Neural progenitor cell (in vitro differentiated cells): ENCODE data around the gene KCNQ1. TPM values are rescaled to one million over a fixed set of nuclear protein-coding genes. Genes with fewer than 3 reads are reported as not detected.

ENCODE experiments used
- DNase-seq: peaks from one replicate; pipeline ENCODE4 v3.0.0-alpha.2; 2016; ENCODE audit warnings: low spot score
- H2AFZ ChIP-seq: fragments of 200-600 bp; sonication (generic); replicated peaks from 2 replicates; pipeline ENCODE4 v1.6.1; 2016; ENCODE audit warnings: antibody characterized with exemption
- H3F3A ChIP-seq: fragments of 200-600 bp; sonication (generic); 2 replicates; pipeline ENCODE4 v1.6.1; 2016; ENCODE audit warnings: antibody characterized with exemption, low read depth
- H3K27ac ChIP-seq: fragments of 200-600 bp; sonication (generic); 2 replicates; pipeline ENCODE4 v1.5.1; 2016; ENCODE audit warnings: mild to moderate bottlenecking
- H3K27me3 ChIP-seq: fragments of 200-600 bp; sonication (generic); 2 replicates; pipeline ENCODE4 v1.6.1; 2016; ENCODE audit warnings: mild to moderate bottlenecking, moderate library complexity
- H3K36me3 ChIP-seq: fragments of 200-600 bp; sonication (generic); 2 replicates; pipeline ENCODE4 v1.5.1; 2016
- H3K4me1 ChIP-seq: fragments of 200-600 bp; sonication (generic); 2 replicates; pipeline ENCODE4 v1.6.1; 2016; ENCODE audit warnings: mixed run types
- H3K4me2 ChIP-seq: fragments of 200-600 bp; sonication (generic); 2 replicates; pipeline ENCODE4 v1.6.1; 2016
- H3K4me3 ChIP-seq: fragments of 200-600 bp; sonication (generic); 2 replicates; pipeline ENCODE4 v1.5.1; 2016
- H3K79me2 ChIP-seq: fragments of 200-600 bp; sonication (generic); 2 replicates; pipeline ENCODE4 v1.6.1; 2016; ENCODE audit warnings: low read depth
- H3K9ac ChIP-seq: fragments of 200-600 bp; sonication (generic); 2 replicates; pipeline ENCODE4 v1.6.1; 2016
- H3K9me3 ChIP-seq: fragments of 200-600 bp; sonication (generic); 2 replicates; pipeline ENCODE4 v1.5.1; 2016; ENCODE audit warnings: low read depth
- H4K20me1 ChIP-seq: fragments of 200-600 bp; sonication (generic); 2 replicates; pipeline ENCODE4 v1.6.1; 2016; ENCODE audit warnings: low read depth
- H3K27ac Mint-ChIP-seq: 3 replicates; pipeline ENCODE4 v1.8.0; 2021; ENCODE audit warnings: mixed read lengths
- H3K27me3 Mint-ChIP-seq: 2 replicates; pipeline ENCODE4 v1.8.0; 2022; ENCODE audit warnings: low read depth, mild to moderate bottlenecking, inconsistent platforms, moderate library complexity, mixed read lengths; ENCODE audit not compliant: insufficient read depth
- H3K36me3 Mint-ChIP-seq: 3 replicates; pipeline ENCODE4 v1.8.0; 2021; ENCODE audit warnings: mixed read lengths
- H3K4me1 Mint-ChIP-seq: 3 replicates; pipeline ENCODE4 v1.8.0; 2021; ENCODE audit warnings: mixed read lengths
- H3K4me3 Mint-ChIP-seq: 3 replicates; pipeline ENCODE4 v1.8.0; 2021; ENCODE audit warnings: mild to moderate bottlenecking, moderate library complexity, mixed read lengths
- H3K9me3 Mint-ChIP-seq: 3 replicates; pipeline ENCODE4 v1.8.0; 2020; ENCODE audit warnings: mixed read lengths
- EZH2 ChIP-seq: fragments of 200-600 bp; sonication (generic); IDR thresholded peaks from 2 replicates; pipeline ENCODE4 v1.6.1; 2017; ENCODE audit warnings: antibody characterized with exemption, mild to moderate bottlenecking, moderate library complexity
- EZH2phosphoT487 ChIP-seq: fragments of 200-600 bp; sonication (generic); IDR thresholded peaks from 2 replicates; pipeline ENCODE4 v1.6.1; 2017; ENCODE audit warnings: antibody characterized with exemption
- total RNA-seq: library from RNA; depleted of rRNA; stranded (reverse); fragments of >200 nt; gene quantifications from 2 replicates; pipeline ENCODE4 v1.2.3, GENCODE V29; 2015; ENCODE audit warnings: low replicate concordance
- TF ChIP-seq, protein P1 (sequence below): fragments of 200-600 bp; sonication (generic); IDR thresholded peaks from 2 replicates; pipeline ENCODE4 v1.5.1; 2017; ENCODE audit warnings: antibody characterized with exemption, mild to moderate bottlenecking

The KCNQ1 gene
- total RNA-seq, 1 donor from 2014 or later: 0.11 TPM

DNA sequence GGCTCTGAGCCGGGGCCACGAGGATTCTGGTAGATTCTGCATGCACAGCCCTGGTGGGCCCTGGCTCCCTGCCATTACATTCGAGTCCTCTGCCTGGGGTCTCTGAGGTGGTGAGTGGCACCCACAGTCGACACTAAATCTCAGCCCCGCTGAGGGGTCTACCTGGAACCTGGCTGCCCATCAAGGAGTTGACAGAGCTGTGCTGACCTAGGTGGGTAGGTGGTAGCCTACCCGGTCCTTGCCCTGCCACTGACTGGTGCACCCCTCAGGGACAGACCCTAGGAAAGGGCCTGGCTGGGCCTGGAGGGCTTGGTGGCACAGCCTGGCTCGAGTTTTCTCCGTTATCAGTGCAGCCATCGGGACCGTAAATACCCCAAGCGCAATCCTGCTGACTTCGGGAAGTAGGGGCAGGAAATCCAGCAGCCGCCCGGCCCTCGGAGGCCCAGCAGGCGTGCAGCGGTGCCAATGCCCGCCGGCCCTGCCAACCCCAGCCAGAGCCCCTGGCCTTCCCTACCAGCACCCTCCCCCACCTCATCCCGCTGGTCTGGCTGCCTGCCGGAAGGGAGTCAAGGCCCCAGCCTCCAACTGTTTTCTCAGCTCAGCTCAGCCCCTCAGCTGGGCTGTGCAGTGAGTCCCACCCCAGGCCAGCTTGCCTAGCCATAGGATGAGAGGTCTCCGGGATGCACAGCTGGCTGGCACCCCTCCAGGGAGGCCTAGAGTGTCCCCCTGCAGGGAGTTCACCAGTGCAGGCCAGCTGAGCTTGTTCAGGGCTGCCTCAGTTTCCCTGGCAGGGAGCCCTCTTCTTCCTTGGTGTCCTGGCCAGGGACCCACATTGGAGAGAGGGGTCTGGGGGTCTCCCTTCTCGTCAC, 335.4 kb downstream of the KCNQ1 start:
- no peaks in the 10 kb centered on the region for H3K27me3 ChIP-seq
- no peaks in the 10 kb centered on the region for H3K9me3 ChIP-seq
- H3K9ac ChIP-seq: no peak overlapping the region
- no peak overlapping the region for H3K4me2 ChIP-seq
- no peak overlapping the region for H2AFZ ChIP-seq
- H3K4me1 ChIP-seq: peaks cover 4% of the 10 kb centered on the region
- no peak overlapping the region for H3K27ac ChIP-seq
- no peak for DNase-seq
- Mint-ChIP-seq H3K27ac (no peak overlapping the region), H3K9me3 (peaks cover 5% of the 10 kb centered on the region), H3K4me3 (no peak overlapping the region), H3K36me3 (no peaks in the 10 kb centered on the region), H3K27me3 (peaks cover 6% of the 10 kb centered on the region), H3K4me1 (peaks cover 26% of the 10 kb centered on the region)
- H3K79me2 ChIP-seq: no peaks in the 10 kb centered on the region
- no peak overlapping the region for H3K4me3 ChIP-seq
- H4K20me1 ChIP-seq: no peaks in the 10 kb centered on the region
- TF ChIP-seq, protein P1, sequence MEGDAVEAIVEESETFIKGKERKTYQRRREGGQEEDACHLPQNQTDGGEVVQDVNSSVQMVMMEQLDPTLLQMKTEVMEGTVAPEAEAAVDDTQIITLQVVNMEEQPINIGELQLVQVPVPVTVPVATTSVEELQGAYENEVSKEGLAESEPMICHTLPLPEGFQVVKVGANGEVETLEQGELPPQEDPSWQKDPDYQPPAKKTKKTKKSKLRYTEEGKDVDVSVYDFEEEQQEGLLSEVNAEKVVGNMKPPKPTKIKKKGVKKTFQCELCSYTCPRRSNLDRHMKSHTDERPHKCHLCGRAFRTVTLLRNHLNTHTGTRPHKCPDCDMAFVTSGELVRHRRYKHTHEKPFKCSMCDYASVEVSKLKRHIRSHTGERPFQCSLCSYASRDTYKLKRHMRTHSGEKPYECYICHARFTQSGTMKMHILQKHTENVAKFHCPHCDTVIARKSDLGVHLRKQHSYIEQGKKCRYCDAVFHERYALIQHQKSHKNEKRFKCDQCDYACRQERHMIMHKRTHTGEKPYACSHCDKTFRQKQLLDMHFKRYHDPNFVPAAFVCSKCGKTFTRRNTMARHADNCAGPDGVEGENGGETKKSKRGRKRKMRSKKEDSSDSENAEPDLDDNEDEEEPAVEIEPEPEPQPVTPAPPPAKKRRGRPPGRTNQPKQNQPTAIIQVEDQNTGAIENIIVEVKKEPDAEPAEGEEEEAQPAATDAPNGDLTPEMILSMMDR: no peak
- no peak for TF ChIP-seq EZH2phosphoT487
- no peak for TF ChIP-seq EZH2
- no peaks in the 10 kb centered on the region for H3K36me3 ChIP-seq
- no peaks in the 10 kb centered on the region for H3F3A ChIP-seq

DNA sequence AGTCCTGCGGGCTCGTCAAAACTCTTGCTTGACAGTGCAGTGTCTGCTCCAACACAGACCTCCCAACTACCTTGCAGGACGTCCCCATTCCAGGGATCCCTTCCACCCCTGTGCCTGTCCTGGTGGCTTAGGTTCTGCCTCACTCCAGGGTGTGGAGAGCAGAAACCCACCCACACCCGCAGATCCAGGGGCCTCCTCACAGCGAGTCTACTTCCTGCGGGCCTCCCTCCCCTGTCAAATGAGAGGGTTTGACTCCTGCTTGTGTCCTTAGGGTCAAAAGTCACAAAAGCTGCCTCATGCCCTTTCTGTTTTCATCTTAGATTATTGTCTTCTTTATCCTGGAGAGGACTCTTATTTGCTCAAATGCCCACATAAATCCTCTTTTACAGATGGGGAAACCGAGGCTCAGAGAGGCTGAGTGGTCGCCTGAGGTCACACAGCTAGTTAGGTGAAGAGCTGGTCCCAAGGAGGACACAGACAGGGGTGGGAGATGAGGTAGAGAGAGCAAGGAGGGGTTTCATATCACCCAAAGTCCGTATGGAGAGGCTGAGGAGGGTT, 336.1 kb downstream of the KCNQ1 start:
- Mint-ChIP-seq H3K9me3 (peaks cover 6% of the 10 kb centered on the region), H3K4me1 (peaks cover 26% of the 10 kb centered on the region), H3K4me3 (no peak overlapping the region), H3K27me3 (peaks cover 6% of the 10 kb centered on the region), H3K36me3 (no peaks in the 10 kb centered on the region), H3K27ac (no peak overlapping the region)
- Histone ChIP-seq H3K4me1 (peaks cover 4% of the 10 kb centered on the region), H3K27me3 (no peaks in the 10 kb centered on the region), H3K36me3 (no peaks in the 10 kb centered on the region), H2AFZ (no peak overlapping the region), H3K9ac (no peak overlapping the region), H3K79me2 (no peaks in the 10 kb centered on the region), H3K4me3 (no peak overlapping the region), H3K4me2 (no peak overlapping the region), H4K20me1 (no peaks in the 10 kb centered on the region), H3F3A (no peaks in the 10 kb centered on the region), H3K9me3 (no peaks in the 10 kb centered on the region), H3K27ac (no peak overlapping the region)
- no peak for TF ChIP-seq EZH2phosphoT487
- no peak for TF ChIP-seq EZH2
- TF ChIP-seq, protein P1: no peak
- no peak for DNase-seq

DNA sequence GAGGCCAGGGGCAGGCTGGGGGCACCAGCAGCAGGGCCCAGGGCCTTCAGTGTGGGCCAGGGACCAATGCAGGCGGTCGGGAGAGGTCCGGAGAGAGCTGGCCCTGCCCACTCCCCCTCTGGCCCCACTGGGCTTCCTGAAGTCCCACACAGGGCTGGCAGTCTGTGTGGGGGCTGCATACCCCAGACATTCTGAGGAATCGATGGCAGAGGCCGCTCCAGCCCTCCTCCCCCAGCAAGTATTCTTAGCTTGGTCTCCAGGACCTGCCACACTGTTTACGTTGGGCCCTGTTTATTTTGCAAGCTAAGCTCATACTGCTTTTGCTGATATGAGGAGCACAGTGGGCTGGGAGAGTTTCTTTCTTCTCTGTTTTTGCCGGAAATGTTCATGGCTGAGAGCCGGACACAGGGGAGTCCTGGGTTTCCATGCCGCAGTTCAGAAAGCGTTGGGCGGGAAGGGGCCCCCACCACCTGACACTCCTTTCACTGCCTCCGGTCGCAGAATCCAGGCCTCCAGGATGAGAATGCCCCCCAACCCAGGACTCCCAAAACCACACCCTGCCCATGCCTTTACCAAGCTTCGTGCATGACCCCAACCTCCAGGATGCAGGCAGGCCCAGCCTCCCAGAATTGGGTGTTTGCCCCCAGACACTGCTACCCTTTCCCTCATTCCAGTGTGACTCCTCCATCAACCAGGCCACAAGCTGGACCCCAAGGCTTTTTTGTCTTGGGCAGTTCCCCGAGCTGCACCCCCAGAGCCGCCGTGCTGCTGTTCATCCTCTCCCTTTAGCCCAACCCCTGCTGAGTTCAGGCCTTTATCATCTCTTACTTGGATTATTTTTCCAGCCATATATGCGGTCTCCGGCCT, 336.8 kb downstream of the KCNQ1 start:
- peak overlapping the region; percentile 75 for H3K27ac Mint-ChIP-seq
- DNase-seq: no peak
- H3K36me3 Mint-ChIP-seq: no peaks in the 10 kb centered on the region
- Histone ChIP-seq H3K27ac (no peak overlapping the region), H3K4me3 (no peak overlapping the region), H3K9ac (no peak overlapping the region), H4K20me1 (no peaks in the 10 kb centered on the region), H3K79me2 (no peaks in the 10 kb centered on the region), H3K4me1 (peaks cover 4% of the 10 kb centered on the region), H3K36me3 (no peaks in the 10 kb centered on the region), H2AFZ (peak overlapping the region; percentile 7), H3K9me3 (no peaks in the 10 kb centered on the region), H3K27me3 (no peaks in the 10 kb centered on the region), H3K4me2 (no peak overlapping the region), H3F3A (no peaks in the 10 kb centered on the region)
- H3K27me3 Mint-ChIP-seq: peaks cover 6% of the 10 kb centered on the region
- H3K4me1 Mint-ChIP-seq: peaks cover 26% of the 10 kb centered on the region
- TF ChIP-seq EZH2: no peak
- TF ChIP-seq EZH2phosphoT487: no peak
- TF ChIP-seq, protein P1: no peak
- peak overlapping the region; percentile 15 for H3K4me3 Mint-ChIP-seq
- H3K9me3 Mint-ChIP-seq: peaks cover 10% of the 10 kb centered on the region
